Measurements from ENCODE around the gene SLC12A1. TPM values are rescaled to one million over a fixed set of nuclear protein-coding genes. Genes with fewer than 3 reads are reported as not detected.

Gene SLC12A1
- total RNA-seq, 1 donor from 2014 or later = not detected

DNA sequence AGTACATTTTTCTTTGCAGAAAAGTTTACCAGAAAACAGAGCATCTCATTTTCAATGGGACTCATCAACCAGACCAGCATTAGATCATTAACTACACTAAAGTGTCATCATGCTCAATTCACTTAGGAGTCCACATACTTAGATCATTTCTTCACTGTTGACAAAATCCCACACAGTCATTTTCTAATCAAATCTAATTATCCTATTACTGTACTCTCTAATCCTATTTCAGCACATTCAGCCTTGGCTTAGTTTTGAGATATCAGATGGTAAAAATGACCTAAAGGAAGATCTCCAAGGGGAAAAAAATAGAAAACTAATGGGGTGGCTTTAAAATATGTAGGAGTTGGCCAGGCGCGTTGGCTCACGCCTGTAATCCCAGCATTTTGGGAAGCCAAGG lies 19.8 kb upstream of the SLC12A1 start:
- intact Hi-C loops (cut with DNase I) = no loop called here
- H3K4me3 ChIP-seq = no peak overlapping the region
- TF ChIP-seq, protein P1, sequence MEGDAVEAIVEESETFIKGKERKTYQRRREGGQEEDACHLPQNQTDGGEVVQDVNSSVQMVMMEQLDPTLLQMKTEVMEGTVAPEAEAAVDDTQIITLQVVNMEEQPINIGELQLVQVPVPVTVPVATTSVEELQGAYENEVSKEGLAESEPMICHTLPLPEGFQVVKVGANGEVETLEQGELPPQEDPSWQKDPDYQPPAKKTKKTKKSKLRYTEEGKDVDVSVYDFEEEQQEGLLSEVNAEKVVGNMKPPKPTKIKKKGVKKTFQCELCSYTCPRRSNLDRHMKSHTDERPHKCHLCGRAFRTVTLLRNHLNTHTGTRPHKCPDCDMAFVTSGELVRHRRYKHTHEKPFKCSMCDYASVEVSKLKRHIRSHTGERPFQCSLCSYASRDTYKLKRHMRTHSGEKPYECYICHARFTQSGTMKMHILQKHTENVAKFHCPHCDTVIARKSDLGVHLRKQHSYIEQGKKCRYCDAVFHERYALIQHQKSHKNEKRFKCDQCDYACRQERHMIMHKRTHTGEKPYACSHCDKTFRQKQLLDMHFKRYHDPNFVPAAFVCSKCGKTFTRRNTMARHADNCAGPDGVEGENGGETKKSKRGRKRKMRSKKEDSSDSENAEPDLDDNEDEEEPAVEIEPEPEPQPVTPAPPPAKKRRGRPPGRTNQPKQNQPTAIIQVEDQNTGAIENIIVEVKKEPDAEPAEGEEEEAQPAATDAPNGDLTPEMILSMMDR (IDR thresholded peaks at IDR 0.05) = no peak
- H3K36me3 ChIP-seq = no peaks in the 10 kb centered on the region
- no peak overlapping the region for H3K27ac ChIP-seq
- no peaks in the 10 kb centered on the region for H3K4me1 ChIP-seq
- H3K9me3 ChIP-seq = no peaks in the 10 kb centered on the region
- H3K27me3 ChIP-seq = no peaks in the 10 kb centered on the region
- no peak for DNase-seq (ENCODE audit: low spot score in 2 of 2)

DNA sequence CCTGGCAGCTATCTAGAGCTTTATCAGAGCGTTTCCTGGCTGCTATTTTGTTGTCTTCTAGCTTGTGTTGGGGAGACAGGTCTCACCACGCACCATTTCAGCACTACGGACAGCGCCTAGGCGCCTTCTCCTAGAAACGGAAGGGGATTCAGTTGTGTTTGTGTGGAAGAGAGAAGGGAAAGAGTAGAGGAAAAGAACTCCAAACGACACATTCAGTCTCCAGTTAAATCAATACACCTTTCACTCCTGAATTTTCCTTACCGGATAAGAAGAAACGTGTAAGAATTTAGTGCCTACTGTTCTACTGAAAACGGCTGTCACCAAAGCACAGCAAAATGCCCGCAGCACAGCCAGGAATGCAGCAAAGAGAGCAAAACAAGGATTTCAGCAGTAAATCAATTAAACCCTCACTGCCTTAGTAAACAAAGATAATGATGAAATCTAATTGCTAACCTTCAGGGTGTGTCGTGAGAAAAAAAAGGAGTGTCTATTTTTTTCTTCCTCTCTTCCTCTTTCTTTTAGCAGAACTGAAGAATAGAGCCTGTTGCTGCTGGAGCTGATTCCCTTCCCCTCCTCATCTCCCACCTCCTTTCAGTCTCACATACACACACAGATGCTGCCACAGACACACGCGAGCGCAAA lies 15.0 kb upstream of the SLC12A1 start:
- DNase-seq (ENCODE audit: low spot score in 2 of 2) = peak in 1 of 2 donors; percentile 75
- Histone ChIP-seq H3K27ac (no peak overlapping the region), H3K27me3 (no peaks in the 10 kb centered on the region), H3K4me3 (no peak overlapping the region), H3K4me1 (no peaks in the 10 kb centered on the region), H3K9me3 (no peaks in the 10 kb centered on the region), H3K36me3 (no peaks in the 10 kb centered on the region)
- TF ChIP-seq, protein P1 (IDR thresholded peaks at IDR 0.05) = no peak
- intact Hi-C loops (cut with DNase I) = no loop called here

DNA sequence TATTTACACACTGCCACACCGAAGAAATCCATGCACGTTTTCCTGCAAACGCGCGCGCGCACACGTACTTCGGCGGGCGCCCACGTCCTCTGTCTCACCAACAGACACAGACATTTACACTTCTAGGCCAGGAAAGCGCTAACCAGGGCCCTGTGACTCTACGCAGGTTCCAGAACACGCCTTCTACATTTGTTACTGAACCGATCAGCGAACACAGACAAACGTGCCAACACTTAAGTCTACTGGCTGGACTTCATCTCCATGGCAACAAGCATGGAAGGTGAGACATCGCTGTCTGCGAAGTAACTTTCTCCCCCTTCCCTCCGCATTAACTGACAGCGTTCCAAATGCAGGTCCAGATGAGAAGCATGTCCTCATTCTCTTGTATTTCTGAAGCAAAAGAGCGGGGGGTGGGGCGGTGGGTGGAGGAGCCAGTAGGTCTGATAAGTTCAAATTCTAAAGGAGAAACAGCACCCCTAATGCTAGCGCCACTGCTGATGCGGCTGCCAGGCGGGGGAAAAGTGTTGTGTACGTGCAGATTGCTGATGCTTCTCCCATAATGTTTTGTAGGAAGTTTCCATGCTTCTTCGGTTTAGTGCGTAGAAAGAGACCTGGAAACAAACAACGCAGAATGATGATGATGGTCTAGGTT lies 14.4 kb upstream of the SLC12A1 start, which contains the start of gene CTXN2:
TSS of gene CTXN2 (plus strand) at position 92 of the 652 bp plus-strand sequence. CDS start 9,636 bp downstream, outside the sequence.
- Histone ChIP-seq H3K9me3 (no peaks in the 10 kb centered on the region), H3K36me3 (no peaks in the 10 kb centered on the region), H3K27ac (no peak within 1 kb of the TSS), H3K4me3 (no peak within 1 kb of the TSS), H3K4me1 (no peaks in the 10 kb centered on the region), H3K27me3 (no peaks in the 10 kb centered on the region)
- intact Hi-C loops (cut with DNase I) = no loop called here
- TF ChIP-seq, protein P1 (IDR thresholded peaks at IDR 0.05) = no peak
- DNase-seq (ENCODE audit: low spot score in 2 of 2) = no peak

GRCh38 chr15:48202068-48202467 lies 4.0 kb upstream of the SLC12A1 start:
- no peak overlapping the region for H3K4me3 ChIP-seq
- intact Hi-C loops (cut with DNase I) = no loop called here
- TF ChIP-seq, protein P1 (IDR thresholded peaks at IDR 0.05) = no peak

GRCh38 chr15:48221261-48221660 lies 15.2 kb downstream of the SLC12A1 start:
- no peak overlapping the region for H3K4me3 ChIP-seq
- no peak for DNase-seq (ENCODE audit: low spot score in 2 of 2)
- H3K4me1 ChIP-seq = peaks cover 3 to 35% of the 10 kb centered on the region in 2 donors
- intact Hi-C loops (cut with DNase I) = loop anchor here (2.0 to 10.0 kb wide), 4 partner anchors 42 to 746 kb away; partner anchors contain the start of genes MYEF2 and SEMA6D
- H3K27me3 ChIP-seq = no peaks in the 10 kb centered on the region
- peak overlapping the region; percentile 79 to 87 for H3K27ac ChIP-seq
- TF ChIP-seq, protein P1 (IDR thresholded peaks at IDR 0.05) = no peak
- no peaks in the 10 kb centered on the region for H3K9me3 ChIP-seq
- no peaks in the 10 kb centered on the region for H3K36me3 ChIP-seq

More at GRCh38 chr15:48202068-48202467, 4.0 kb upstream of the SLC12A1 start:
- no peaks in the 10 kb centered on the region for H3K36me3 ChIP-seq
- no peaks in the 10 kb centered on the region for H3K9me3 ChIP-seq
- H3K27ac ChIP-seq = no peak overlapping the region
- H3K27me3 ChIP-seq = no peaks in the 10 kb centered on the region
- no peaks in the 10 kb centered on the region for H3K4me1 ChIP-seq
- no peak for DNase-seq (ENCODE audit: low spot score in 2 of 2)
